Osteocyte (in vitro differentiated cells): ENCODE data around the gene CXADR. TPM values are rescaled to one million over a fixed set of nuclear protein-coding genes. Genes with fewer than 3 reads are reported as not detected.
A peak's percentile ranks its signal among the peaks of the same experiment; 100 is the strongest.

Source experiments
- DNase-seq: peaks from one replicate; pipeline ENCODE4 v3.0.0; 2021; ENCODE audit warnings: mixed read lengths; ENCODE audit not compliant: unreplicated experiment; ENCODE audit errors: extremely low spot score
- H3K27ac Mint-ChIP-seq: one replicate; pipeline ENCODE4 v1.8.0; 2021; ENCODE audit warnings: mild to moderate bottlenecking, mixed read lengths; ENCODE audit not compliant: unreplicated experiment
- H3K27me3 Mint-ChIP-seq: one replicate; pipeline ENCODE4 v1.8.0; 2021; ENCODE audit warnings: mixed read lengths; ENCODE audit not compliant: unreplicated experiment
- H3K36me3 Mint-ChIP-seq: one replicate; pipeline ENCODE4 v1.8.0; 2021; ENCODE audit warnings: mixed read lengths; ENCODE audit not compliant: unreplicated experiment
- H3K4me1 Mint-ChIP-seq: one replicate; pipeline ENCODE4 v1.8.0; 2021; ENCODE audit warnings: mixed read lengths; ENCODE audit not compliant: unreplicated experiment
- H3K4me3 Mint-ChIP-seq: one replicate; pipeline ENCODE4 v1.8.0; 2021; ENCODE audit warnings: mild to moderate bottlenecking, moderate library complexity, mixed read lengths; ENCODE audit not compliant: unreplicated experiment
- H3K9me3 Mint-ChIP-seq: one replicate; pipeline ENCODE4 v1.8.0; 2021; ENCODE audit warnings: mixed read lengths; ENCODE audit not compliant: unreplicated experiment
- total RNA-seq: library from RNA; stranded (reverse); gene quantifications from 2 replicates; pipeline ENCODE4 v1.2.1, GENCODE V29; 2021
- TF ChIP-seq, protein P1 (sequence below): fragments of 200-600 bp; sonication (generic); IDR thresholded peaks from 2 replicates; pipeline ENCODE4 v1.5.0; 2021; ENCODE audit warnings: antibody characterized with exemption, mild to moderate bottlenecking, moderate library complexity

Gene CXADR
- total RNA-seq, 1 donor from 2014 or later: 0.11 TPM

DNA sequence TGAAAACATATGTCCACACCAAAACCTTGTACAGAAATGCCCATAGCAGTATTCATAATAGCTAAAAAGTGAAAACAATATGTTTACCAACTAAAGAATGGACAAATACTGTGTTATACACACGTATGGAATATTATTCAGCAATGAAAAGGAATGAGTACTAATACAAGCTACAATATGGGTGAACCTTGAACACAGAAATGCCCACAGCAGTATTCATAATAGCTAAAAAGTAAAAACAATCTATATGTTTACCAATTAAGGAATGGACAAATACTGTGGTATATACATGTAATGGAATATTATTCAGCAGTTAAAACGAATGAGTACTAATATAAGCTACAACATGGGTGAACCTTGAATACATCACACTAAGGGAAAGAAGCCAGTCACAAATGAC is 96.8 kb downstream of the CXADR start:
- Mint-ChIP-seq H3K9me3 (no peaks in the 10 kb centered on the region), H3K4me3 (peak overlapping the region; percentile 1)

GRCh38 chr21:17610911-17611310 is 98.1 kb downstream of the CXADR start:
- DNase-seq: no peak
- H3K27me3 Mint-ChIP-seq: no peaks in the 10 kb centered on the region
- TF ChIP-seq, protein P1, sequence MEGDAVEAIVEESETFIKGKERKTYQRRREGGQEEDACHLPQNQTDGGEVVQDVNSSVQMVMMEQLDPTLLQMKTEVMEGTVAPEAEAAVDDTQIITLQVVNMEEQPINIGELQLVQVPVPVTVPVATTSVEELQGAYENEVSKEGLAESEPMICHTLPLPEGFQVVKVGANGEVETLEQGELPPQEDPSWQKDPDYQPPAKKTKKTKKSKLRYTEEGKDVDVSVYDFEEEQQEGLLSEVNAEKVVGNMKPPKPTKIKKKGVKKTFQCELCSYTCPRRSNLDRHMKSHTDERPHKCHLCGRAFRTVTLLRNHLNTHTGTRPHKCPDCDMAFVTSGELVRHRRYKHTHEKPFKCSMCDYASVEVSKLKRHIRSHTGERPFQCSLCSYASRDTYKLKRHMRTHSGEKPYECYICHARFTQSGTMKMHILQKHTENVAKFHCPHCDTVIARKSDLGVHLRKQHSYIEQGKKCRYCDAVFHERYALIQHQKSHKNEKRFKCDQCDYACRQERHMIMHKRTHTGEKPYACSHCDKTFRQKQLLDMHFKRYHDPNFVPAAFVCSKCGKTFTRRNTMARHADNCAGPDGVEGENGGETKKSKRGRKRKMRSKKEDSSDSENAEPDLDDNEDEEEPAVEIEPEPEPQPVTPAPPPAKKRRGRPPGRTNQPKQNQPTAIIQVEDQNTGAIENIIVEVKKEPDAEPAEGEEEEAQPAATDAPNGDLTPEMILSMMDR: no peak
- H3K4me3 Mint-ChIP-seq: peak overlapping the region; percentile 93
- peak overlapping the region; percentile 97 for H3K27ac Mint-ChIP-seq
- H3K36me3 Mint-ChIP-seq: peaks cover 13% of the 10 kb centered on the region
- peaks cover 26% of the 10 kb centered on the region for H3K4me1 Mint-ChIP-seq
- no peaks in the 10 kb centered on the region for H3K9me3 Mint-ChIP-seq

More for the DNA sequence above, 96.8 kb downstream of the CXADR start:
- DNase-seq: no peak
- TF ChIP-seq, protein P1: no peak
- Mint-ChIP-seq H3K36me3 (peaks cover 17% of the 10 kb centered on the region), H3K27me3 (no peaks in the 10 kb centered on the region), H3K4me1 (peaks cover 26% of the 10 kb centered on the region), H3K27ac (no peak overlapping the region)

- peak overlapping the region; percentile 93 for H3K4me3 Mint-ChIP-seq
- H3K9me3 Mint-ChIP-seq: no peaks in the 10 kb centered on the region
- H3K36me3 Mint-ChIP-seq: peaks cover 13% of the 10 kb centered on the region
- H3K27me3 Mint-ChIP-seq: no peaks in the 10 kb centered on the region
- H3K27ac Mint-ChIP-seq: peak overlapping the region; percentile 97
- DNase-seq: peak; percentile 90
- peaks cover 26% of the 10 kb centered on the region for H3K4me1 Mint-ChIP-seq
- TF ChIP-seq, protein P1: no peak
These were observed 98.7 kb downstream of the CXADR start for GRCh38 chr21:17611414-17612022.

DNA sequence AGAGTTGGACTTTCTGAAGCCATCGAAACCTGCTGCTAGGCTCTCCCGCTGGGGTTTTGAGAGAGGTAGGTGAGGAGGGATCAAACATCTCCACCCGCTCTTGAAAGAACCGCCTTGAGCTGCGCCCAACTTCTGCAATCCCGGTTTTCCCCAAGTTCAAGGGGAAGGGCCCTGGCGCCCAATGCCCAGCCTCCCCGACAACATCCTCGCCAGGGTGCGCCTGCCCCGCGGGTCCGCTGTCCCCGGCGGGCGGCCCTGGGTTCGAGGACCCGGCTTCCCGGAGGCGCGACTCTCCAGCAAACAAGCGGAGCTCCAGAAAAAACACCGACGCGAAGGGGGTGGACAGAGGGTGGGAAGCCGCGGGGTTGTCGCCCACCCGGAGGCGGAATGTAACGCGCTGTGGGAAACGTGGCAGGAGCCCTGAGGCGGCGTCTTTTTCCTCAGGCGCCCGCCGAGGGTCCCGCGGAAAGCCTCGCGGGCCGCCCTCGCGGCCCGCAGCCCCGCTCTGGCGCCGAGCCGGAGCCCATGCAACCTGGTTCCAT is 99.3 kb downstream of the CXADR start:
- Mint-ChIP-seq H3K4me3 (peak overlapping the region; percentile 93), H3K27ac (peak overlapping the region; percentile 97), H3K27me3 (no peaks in the 10 kb centered on the region), H3K9me3 (no peaks in the 10 kb centered on the region), H3K36me3 (peaks cover 12% of the 10 kb centered on the region), H3K4me1 (peaks cover 25% of the 10 kb centered on the region)
- TF ChIP-seq, protein P1: no peak
- DNase-seq: no peak

- Mint-ChIP-seq H3K9me3 (no peaks in the 10 kb centered on the region), H3K27me3 (no peaks in the 10 kb centered on the region), H3K36me3 (peaks cover 8% of the 10 kb centered on the region), H3K4me3 (peak within 1 kb of the TSS; percentile 93), H3K4me1 (peaks cover 24% of the 10 kb centered on the region), H3K27ac (peak within 1 kb of the TSS; percentile 97)
- DNase-seq: peak; percentile 92
- TF ChIP-seq, protein P1: no peak
These were observed 99.9 kb downstream of the CXADR start, which contains the start of gene BTG3 for GRCh38 chr21:17612565-17613241. Gene BTG3, minus strand, starts transcription at chr21:17612901. Its CDS starts 3,757 bp downstream, at chr21:17609144.
